ENCODE data around the gene FAM222A. TPM values are rescaled to one million over a fixed set of nuclear protein-coding genes. Genes with fewer than 3 reads are reported as not detected.

The FAM222A gene
- total RNA-seq, 1 donor: 0.36 TPM

- Histone ChIP-seq H3K79me2 (ENCODE audit: insufficient read depth, low read length) (no peaks in the 10 kb centered on the region), H3K9me3 (ENCODE audit: low read depth, low read length) (no peaks in the 10 kb centered on the region), H3K4me3 (ENCODE audit: insufficient read depth, low read length) (no peak overlapping the region), H3K27ac (ENCODE audit: low read depth, low read length) (no peak overlapping the region), H3K4me1 (ENCODE audit: insufficient read depth, low read length) (no peaks in the 10 kb centered on the region), H3K36me3 (ENCODE audit: insufficient read depth, low read length) (no peaks in the 10 kb centered on the region), H2AFZ (ENCODE audit: low read length) (no peak overlapping the region), H3K27me3 (ENCODE audit: insufficient read depth, low read length) (peaks cover 6% of the 10 kb centered on the region), H3K4me2 (ENCODE audit: insufficient read depth, low read length) (no peak overlapping the region), H4K20me1 (ENCODE audit: insufficient read depth, low read length) (no peaks in the 10 kb centered on the region)
- no peak for TF ChIP-seq CTCF (IDR thresholded peaks at IDR 0.05; ENCODE audit: extremely low read depth, low read depth, low read length)
- DNase-seq (ENCODE audit: insufficient read length, low spot score, missing footprints): peak; percentile 39
These were observed 12.6 kb upstream of the FAM222A start for GRCh38 chr12:109701064-109701463.

DNA sequence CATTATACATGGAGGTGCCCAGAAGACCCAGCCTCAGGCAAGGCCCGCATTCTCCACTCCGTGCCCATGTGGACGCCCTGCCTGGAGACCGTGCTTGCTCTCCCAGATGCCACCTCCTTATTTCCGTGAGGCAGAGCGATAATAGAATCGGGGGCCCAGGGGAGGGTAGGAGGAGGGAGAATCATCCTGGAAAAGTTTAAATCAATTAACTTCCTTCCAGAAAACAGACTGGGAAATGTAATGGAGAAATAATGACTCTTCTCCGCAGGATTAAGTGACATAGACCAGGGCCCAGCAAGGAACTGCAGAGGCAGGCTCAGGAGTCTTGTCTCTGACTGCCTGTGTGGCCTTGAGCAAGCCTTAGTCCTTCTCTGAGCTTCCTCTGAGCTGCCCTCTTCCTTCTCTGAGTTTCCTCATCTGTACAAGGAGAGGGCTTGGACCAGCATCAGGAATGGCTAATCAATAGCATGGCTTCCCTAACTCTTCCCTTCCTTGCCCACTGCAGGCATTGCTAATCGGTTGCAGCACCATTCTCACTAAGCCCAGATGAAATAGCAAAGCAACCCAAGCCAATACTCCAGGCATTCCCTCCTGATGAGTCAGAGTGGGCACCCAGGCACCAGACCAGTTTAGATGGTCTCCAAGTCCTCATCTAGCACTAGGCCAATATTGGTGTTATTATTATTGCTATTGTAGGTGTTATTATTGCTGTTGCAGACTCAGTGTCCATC, 11.3 kb upstream of the FAM222A start:
- peaks cover 7% of the 10 kb centered on the region for H3K27me3 ChIP-seq (ENCODE audit: insufficient read depth, low read length)
- H3K4me1 ChIP-seq (ENCODE audit: insufficient read depth, low read length): no peaks in the 10 kb centered on the region
- H2AFZ ChIP-seq (ENCODE audit: low read length): no peak overlapping the region
- H3K4me2 ChIP-seq (ENCODE audit: insufficient read depth, low read length): no peak overlapping the region
- H3K27ac ChIP-seq (ENCODE audit: low read depth, low read length): no peak overlapping the region
- no peaks in the 10 kb centered on the region for H3K79me2 ChIP-seq (ENCODE audit: insufficient read depth, low read length)
- H3K4me3 ChIP-seq (ENCODE audit: insufficient read depth, low read length): no peak overlapping the region
- H3K9me3 ChIP-seq (ENCODE audit: low read depth, low read length): no peaks in the 10 kb centered on the region
- no peaks in the 10 kb centered on the region for H3K36me3 ChIP-seq (ENCODE audit: insufficient read depth, low read length)
- no peaks in the 10 kb centered on the region for H4K20me1 ChIP-seq (ENCODE audit: insufficient read depth, low read length)
- no peak for TF ChIP-seq CTCF (IDR thresholded peaks at IDR 0.05; ENCODE audit: extremely low read depth, low read depth, low read length)
- peak; percentile 78 for DNase-seq (ENCODE audit: insufficient read length, low spot score, missing footprints)

DNA sequence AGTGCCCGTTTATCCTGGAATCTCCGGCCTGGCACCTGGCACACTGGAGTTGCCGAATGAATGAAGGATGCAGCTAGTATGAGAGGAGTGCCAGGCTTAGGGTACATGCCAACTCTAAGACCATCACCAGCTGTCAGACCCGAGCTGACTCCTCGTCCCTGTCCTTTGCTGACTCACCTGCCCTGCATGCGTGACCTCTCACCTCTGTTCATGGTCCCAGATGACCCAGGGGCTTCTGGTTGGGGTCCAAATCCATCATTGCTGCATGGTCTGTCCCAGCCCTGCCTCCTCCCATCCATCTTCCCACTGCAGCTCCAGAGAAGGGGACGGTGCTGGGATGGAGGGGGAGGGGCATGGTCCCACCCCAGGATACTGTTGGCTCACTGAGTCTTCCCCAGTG, 9.9 kb upstream of the FAM222A start:
- Histone ChIP-seq H3K4me1 (ENCODE audit: insufficient read depth, low read length) (no peaks in the 10 kb centered on the region), H3K27ac (ENCODE audit: low read depth, low read length) (no peak overlapping the region), H4K20me1 (ENCODE audit: insufficient read depth, low read length) (no peaks in the 10 kb centered on the region), H2AFZ (ENCODE audit: low read length) (no peak overlapping the region), H3K27me3 (ENCODE audit: insufficient read depth, low read length) (peaks cover 7% of the 10 kb centered on the region), H3K36me3 (ENCODE audit: insufficient read depth, low read length) (no peaks in the 10 kb centered on the region), H3K4me2 (ENCODE audit: insufficient read depth, low read length) (no peak overlapping the region), H3K9me3 (ENCODE audit: low read depth, low read length) (no peaks in the 10 kb centered on the region), H3K4me3 (ENCODE audit: insufficient read depth, low read length) (no peak overlapping the region), H3K79me2 (ENCODE audit: insufficient read depth, low read length) (no peaks in the 10 kb centered on the region)
- peak; percentile 10 for DNase-seq (ENCODE audit: insufficient read length, low spot score, missing footprints)
- TF ChIP-seq CTCF (IDR thresholded peaks at IDR 0.05; ENCODE audit: extremely low read depth, low read depth, low read length): no peak

DNA sequence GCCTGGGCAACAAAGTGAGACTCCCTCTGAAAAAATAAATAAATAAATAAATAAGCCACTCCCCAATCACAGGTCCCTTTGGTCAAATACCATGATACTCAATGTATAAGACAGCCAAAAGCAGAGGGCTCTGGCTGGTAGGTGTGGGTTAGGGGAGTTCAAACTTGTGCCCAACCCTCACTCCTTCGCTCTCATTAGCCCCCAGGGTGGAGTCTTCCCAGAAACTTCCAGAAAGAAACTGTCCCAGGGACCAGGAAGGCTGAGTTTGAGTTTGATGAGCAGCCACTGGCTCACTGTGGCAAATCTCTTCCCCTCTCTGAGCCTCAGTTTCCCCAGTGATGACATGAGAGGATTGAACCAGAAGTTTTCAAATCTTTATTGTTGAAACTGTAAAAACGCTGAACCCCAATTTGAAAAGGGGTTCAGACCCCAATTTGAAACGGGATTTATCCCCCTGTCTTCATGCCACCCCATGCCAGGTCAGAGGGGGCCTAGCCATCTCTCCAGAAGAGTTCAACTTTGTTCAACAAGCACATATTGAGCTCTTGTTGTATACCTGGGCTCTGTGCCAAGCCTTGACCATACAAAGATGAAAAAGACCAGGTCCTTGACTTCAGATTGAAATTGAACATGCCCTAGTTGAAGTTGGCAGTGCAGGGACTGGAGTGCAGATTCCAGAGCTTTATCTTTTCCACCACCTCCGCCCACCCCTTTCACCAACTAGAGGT, 9.1 kb upstream of the FAM222A start:
- Histone ChIP-seq H3K4me1 (ENCODE audit: insufficient read depth, low read length) (no peaks in the 10 kb centered on the region), H3K9me3 (ENCODE audit: low read depth, low read length) (no peaks in the 10 kb centered on the region)

More for the DNA sequence above, 9.1 kb upstream of the FAM222A start:
- no peaks in the 10 kb centered on the region for H4K20me1 ChIP-seq (ENCODE audit: insufficient read depth, low read length)
- no peak overlapping the region for H3K4me2 ChIP-seq (ENCODE audit: insufficient read depth, low read length)
- no peak for TF ChIP-seq CTCF (IDR thresholded peaks at IDR 0.05; ENCODE audit: extremely low read depth, low read depth, low read length)
- H2AFZ ChIP-seq (ENCODE audit: low read length): no peak overlapping the region
- no peak overlapping the region for H3K27ac ChIP-seq (ENCODE audit: low read depth, low read length)
- peak; percentile 30 for DNase-seq (ENCODE audit: insufficient read length, low spot score, missing footprints)
- no peaks in the 10 kb centered on the region for H3K79me2 ChIP-seq (ENCODE audit: insufficient read depth, low read length)
- H3K36me3 ChIP-seq (ENCODE audit: insufficient read depth, low read length): no peaks in the 10 kb centered on the region
- peaks cover 7% of the 10 kb centered on the region for H3K27me3 ChIP-seq (ENCODE audit: insufficient read depth, low read length)
- H3K4me3 ChIP-seq (ENCODE audit: insufficient read depth, low read length): no peak overlapping the region

Measured in osteoblast (primary cell).